ENCODE data around the gene OCRL.

Gene OCRL

GRCh38 chrX:129586446-129586845 lies 46.4 kb downstream of the OCRL start:
- Histone ChIP-seq H2AFZ (no peak overlapping the region), H3K4me3 (ENCODE audit: low read depth, low read length) (no peak overlapping the region), H3K79me2 (no peaks in the 10 kb centered on the region), H3K4me2 (ENCODE audit: low read length) (no peak overlapping the region), H3K27me3 (ENCODE audit: control insufficient read depth, insufficient read depth, low read length) (no peaks in the 10 kb centered on the region), H3K36me3 (ENCODE audit: control insufficient read depth, insufficient read depth, low read length) (no peaks in the 10 kb centered on the region), H3K27ac (no peak overlapping the region), H3K4me1 (no peaks in the 10 kb centered on the region), H3K9ac (no peak overlapping the region), H3K9me3 (ENCODE audit: control insufficient read depth, low read length) (no peaks in the 10 kb centered on the region)
- TF ChIP-seq, protein P1, sequence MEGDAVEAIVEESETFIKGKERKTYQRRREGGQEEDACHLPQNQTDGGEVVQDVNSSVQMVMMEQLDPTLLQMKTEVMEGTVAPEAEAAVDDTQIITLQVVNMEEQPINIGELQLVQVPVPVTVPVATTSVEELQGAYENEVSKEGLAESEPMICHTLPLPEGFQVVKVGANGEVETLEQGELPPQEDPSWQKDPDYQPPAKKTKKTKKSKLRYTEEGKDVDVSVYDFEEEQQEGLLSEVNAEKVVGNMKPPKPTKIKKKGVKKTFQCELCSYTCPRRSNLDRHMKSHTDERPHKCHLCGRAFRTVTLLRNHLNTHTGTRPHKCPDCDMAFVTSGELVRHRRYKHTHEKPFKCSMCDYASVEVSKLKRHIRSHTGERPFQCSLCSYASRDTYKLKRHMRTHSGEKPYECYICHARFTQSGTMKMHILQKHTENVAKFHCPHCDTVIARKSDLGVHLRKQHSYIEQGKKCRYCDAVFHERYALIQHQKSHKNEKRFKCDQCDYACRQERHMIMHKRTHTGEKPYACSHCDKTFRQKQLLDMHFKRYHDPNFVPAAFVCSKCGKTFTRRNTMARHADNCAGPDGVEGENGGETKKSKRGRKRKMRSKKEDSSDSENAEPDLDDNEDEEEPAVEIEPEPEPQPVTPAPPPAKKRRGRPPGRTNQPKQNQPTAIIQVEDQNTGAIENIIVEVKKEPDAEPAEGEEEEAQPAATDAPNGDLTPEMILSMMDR (IDR thresholded peaks at IDR 0.05) = no peak

- Histone ChIP-seq H3K27ac (no peak overlapping the region), H3K4me1 (no peaks in the 10 kb centered on the region), H3K79me2 (no peaks in the 10 kb centered on the region), H3K4me3 (ENCODE audit: low read depth, low read length) (no peak overlapping the region), H3K27me3 (ENCODE audit: control insufficient read depth, insufficient read depth, low read length) (no peaks in the 10 kb centered on the region), H3K9ac (no peak overlapping the region), H3K36me3 (ENCODE audit: control insufficient read depth, insufficient read depth, low read length) (no peaks in the 10 kb centered on the region), H2AFZ (no peak overlapping the region), H3K9me3 (ENCODE audit: control insufficient read depth, low read length) (no peaks in the 10 kb centered on the region), H3K4me2 (ENCODE audit: low read length) (no peak overlapping the region)
- TF ChIP-seq, protein P1 (IDR thresholded peaks at IDR 0.05) = no peak
Measured at GRCh38 chrX:129590596-129590995, 50.5 kb downstream of the OCRL start.

DNA sequence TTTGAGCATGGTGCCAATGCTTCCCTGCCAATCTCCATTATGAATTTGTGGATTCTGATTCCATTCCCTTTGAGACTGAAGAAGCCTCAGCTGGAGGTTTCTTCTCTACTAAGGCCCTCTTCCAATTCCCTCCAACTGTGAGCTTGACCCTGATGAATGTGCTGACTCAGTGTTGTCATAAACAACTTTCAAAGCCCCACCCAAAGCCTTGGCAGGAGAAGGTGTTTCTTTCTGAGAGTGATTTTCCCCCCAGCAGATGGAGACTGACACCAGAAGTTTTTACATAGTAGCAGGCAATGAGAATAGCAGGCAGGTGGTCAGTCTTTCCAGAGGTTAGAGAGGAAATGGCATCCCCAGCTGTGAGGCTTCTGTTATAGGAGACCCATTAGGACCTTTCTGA lies 53.1 kb downstream of the OCRL start:
- no peaks in the 10 kb centered on the region for H3K36me3 ChIP-seq (ENCODE audit: control insufficient read depth, insufficient read depth, low read length)
- TF ChIP-seq, protein P1 (IDR thresholded peaks at IDR 0.05) = no peak
- H3K79me2 ChIP-seq = no peaks in the 10 kb centered on the region
- H3K9me3 ChIP-seq (ENCODE audit: control insufficient read depth, low read length) = no peaks in the 10 kb centered on the region
- no peaks in the 10 kb centered on the region for H3K4me1 ChIP-seq
- H3K9ac ChIP-seq = no peak overlapping the region
- H3K27me3 ChIP-seq (ENCODE audit: control insufficient read depth, insufficient read depth, low read length) = no peaks in the 10 kb centered on the region
- H3K27ac ChIP-seq = no peak overlapping the region
- no peak overlapping the region for H2AFZ ChIP-seq
- no peak overlapping the region for H3K4me2 ChIP-seq (ENCODE audit: low read length)
- H3K4me3 ChIP-seq (ENCODE audit: low read depth, low read length) = no peak overlapping the region

DNA sequence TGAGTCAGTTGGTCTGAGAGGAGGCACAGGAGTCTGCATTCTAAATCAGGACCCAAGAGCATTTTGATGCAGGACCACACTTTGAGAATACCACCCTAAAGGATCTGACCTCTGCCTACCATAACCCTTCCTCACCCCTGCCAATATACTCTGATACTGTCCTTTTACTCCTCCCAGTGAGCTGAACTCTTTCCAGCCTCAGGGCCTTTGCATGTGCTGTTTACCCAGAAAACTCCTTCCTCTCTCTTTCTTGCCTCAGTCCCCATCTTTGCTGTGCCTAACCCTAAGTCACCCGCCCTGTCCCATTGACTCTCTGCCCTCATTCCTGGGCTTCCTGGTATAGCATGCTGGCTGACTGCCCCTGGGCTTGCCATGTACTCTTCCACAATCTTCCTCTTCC lies 54.7 kb downstream of the OCRL start:
- Histone ChIP-seq H3K79me2 (no peaks in the 10 kb centered on the region), H3K4me1 (no peaks in the 10 kb centered on the region), H3K27ac (no peak overlapping the region), H3K9ac (no peak overlapping the region), H3K36me3 (ENCODE audit: control insufficient read depth, insufficient read depth, low read length) (no peaks in the 10 kb centered on the region), H3K4me2 (ENCODE audit: low read length) (no peak overlapping the region), H3K27me3 (ENCODE audit: control insufficient read depth, insufficient read depth, low read length) (no peaks in the 10 kb centered on the region), H3K9me3 (ENCODE audit: control insufficient read depth, low read length) (no peaks in the 10 kb centered on the region), H2AFZ (no peak overlapping the region), H3K4me3 (ENCODE audit: low read depth, low read length) (no peak overlapping the region)
- TF ChIP-seq, protein P1 (IDR thresholded peaks at IDR 0.05) = no peak

DNA sequence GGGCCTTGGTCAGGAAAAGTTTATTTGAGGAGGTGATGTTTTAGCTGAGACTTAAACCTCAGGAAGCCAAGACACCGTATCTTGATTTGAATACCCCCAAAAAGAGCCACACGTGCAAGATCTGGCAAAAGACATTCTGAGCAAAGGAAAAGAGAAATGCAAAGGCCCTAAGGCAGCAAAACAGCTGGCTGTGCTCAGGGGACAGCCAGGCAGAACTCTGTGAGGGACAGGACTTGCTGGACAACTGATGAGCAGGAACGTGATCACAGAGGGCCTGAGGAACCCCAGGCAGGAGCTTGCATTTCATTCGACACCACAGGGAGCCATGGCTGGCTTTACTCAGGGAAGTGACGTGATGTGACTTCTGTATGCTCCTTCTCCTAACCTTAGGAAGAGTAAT lies 56.0 kb downstream of the OCRL start:
- H3K9ac ChIP-seq = no peak overlapping the region
- no peak overlapping the region for H3K4me2 ChIP-seq (ENCODE audit: low read length)
- TF ChIP-seq, protein P1 (IDR thresholded peaks at IDR 0.05) = no peak
- H3K79me2 ChIP-seq = no peaks in the 10 kb centered on the region
- no peaks in the 10 kb centered on the region for H3K27me3 ChIP-seq (ENCODE audit: control insufficient read depth, insufficient read depth, low read length)
- H3K9me3 ChIP-seq (ENCODE audit: control insufficient read depth, low read length) = no peaks in the 10 kb centered on the region
- H3K36me3 ChIP-seq (ENCODE audit: control insufficient read depth, insufficient read depth, low read length) = no peaks in the 10 kb centered on the region
- H2AFZ ChIP-seq = no peak overlapping the region
- H3K4me1 ChIP-seq = peaks cover 3% of the 10 kb centered on the region
- H3K27ac ChIP-seq = no peak overlapping the region
- no peak overlapping the region for H3K4me3 ChIP-seq (ENCODE audit: low read depth, low read length)

Data from parathyroid adenoma (tissue), 2 donors.